ENCODE data around the gene BARD1. TPM values are rescaled to one million over a fixed set of nuclear protein-coding genes. Genes with fewer than 3 reads are reported as not detected.

BARD1 gene
- total RNA-seq, 1 experiment from 2014 or later, result 39.6 TPM

DNA sequence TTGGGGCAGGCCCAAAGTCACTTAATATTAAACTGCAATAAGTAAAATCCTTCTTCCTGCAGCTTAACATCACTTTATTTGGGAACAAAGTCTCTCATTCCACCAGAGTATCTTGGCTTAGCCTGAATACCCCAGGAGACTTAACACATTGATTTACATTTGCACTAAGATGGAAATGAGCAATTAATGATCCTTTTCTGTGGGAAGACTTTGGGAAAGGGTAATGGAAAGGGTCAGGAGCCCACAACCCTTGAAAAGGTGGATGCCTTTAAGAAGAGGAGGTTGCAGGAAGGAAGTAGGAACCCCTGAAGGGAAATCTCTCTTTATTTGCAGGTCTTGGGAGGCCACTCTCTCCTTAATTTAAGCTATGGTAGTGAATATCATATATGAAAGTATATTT lies 28.0 kb upstream of the BARD1 start:
- Mint-ChIP-seq H3K27ac (peak overlapping the region; percentile 72), H3K4me1 (peaks cover 37% of the 10 kb centered on the region), H3K36me3 (peaks cover 26% of the 10 kb centered on the region), H3K9me3 (peaks cover 22% of the 10 kb centered on the region; the same call in 1 of the 2 replicates), H3K27me3 (ENCODE audit: low read depth) (no peaks in the 10 kb centered on the region; the same call in 1 of the 2 replicates), H3K4me3 (no peak overlapping the region)
- POLR2A ChIA-PET, result no interaction called here
- ATAC-seq (peak; percentile 98), DNase-seq (ENCODE audit: low spot score) (no peak)
- CTCF ChIA-PET, result no interaction called here
- TF ChIP-seq OVOL2 (CRISPR knock-in tag; IDR thresholded peaks at IDR 0.05; ENCODE audit: borderline replicate concordance) (no peak), TEAD1 (CRISPR knock-in tag; IDR thresholded peaks at IDR 0.05) (0 out of 2 replicates have a peak, but pooled peaks have one; percentile 56), ETV6 (CRISPR knock-in tag; IDR thresholded peaks at IDR 0.05) (0 out of 2 replicates have a peak, but pooled peaks have one; percentile 57), HMGA2 (CRISPR knock-in tag; IDR thresholded peaks at IDR 0.05) (no peak), ZNF232 (CRISPR knock-in tag; IDR thresholded peaks at IDR 0.05) (no peak)
- TF ChIP-seq, protein P1, sequence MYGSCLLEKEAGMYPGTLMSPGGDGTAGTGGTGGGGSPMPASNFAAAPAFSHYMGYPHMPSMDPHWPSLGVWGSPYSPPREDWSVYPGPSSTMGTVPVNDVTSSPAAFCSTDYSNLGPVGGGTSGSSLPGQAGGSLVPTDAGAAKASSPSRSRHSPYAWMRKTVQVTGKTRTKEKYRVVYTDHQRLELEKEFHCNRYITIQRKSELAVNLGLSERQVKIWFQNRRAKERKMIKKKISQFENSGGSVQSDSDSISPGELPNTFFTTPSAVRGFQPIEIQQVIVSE (CRISPR knock-in tag; IDR thresholded peaks at IDR 0.05; ENCODE audit: borderline replicate concordance), result no peak

DNA sequence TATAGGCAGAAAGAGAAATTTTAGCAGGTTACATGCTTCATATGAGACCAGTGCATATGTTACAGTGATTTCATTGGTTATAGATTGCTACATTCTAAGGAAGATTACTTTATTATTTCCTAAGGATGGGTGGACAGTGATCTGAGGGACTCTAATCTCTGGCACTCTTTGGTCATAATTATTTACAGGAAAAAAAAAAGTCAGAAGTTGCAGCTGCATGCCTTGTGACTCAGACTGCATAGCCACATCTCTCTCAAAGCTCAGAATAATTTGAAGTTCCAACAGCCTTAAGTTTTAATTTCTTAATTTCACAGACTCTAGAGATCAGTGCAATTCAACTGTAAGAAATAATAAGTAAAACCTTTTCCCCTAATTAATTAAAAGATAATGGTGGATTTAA lies 27.1 kb upstream of the BARD1 start:
- no peak overlapping the region for H3K27ac Mint-ChIP-seq
- H3K27me3 Mint-ChIP-seq (ENCODE audit: low read depth), result no peaks in the 10 kb centered on the region; the same call in 1 of the 2 replicates
- CTCF ChIA-PET, result no interaction called here
- peaks cover 22% of the 10 kb centered on the region; the same call in 1 of the 2 replicates for H3K9me3 Mint-ChIP-seq
- no peak overlapping the region for H3K4me3 Mint-ChIP-seq
- POLR2A ChIA-PET, result no interaction called here
- no peak for ATAC-seq
- TF ChIP-seq, protein P2, sequence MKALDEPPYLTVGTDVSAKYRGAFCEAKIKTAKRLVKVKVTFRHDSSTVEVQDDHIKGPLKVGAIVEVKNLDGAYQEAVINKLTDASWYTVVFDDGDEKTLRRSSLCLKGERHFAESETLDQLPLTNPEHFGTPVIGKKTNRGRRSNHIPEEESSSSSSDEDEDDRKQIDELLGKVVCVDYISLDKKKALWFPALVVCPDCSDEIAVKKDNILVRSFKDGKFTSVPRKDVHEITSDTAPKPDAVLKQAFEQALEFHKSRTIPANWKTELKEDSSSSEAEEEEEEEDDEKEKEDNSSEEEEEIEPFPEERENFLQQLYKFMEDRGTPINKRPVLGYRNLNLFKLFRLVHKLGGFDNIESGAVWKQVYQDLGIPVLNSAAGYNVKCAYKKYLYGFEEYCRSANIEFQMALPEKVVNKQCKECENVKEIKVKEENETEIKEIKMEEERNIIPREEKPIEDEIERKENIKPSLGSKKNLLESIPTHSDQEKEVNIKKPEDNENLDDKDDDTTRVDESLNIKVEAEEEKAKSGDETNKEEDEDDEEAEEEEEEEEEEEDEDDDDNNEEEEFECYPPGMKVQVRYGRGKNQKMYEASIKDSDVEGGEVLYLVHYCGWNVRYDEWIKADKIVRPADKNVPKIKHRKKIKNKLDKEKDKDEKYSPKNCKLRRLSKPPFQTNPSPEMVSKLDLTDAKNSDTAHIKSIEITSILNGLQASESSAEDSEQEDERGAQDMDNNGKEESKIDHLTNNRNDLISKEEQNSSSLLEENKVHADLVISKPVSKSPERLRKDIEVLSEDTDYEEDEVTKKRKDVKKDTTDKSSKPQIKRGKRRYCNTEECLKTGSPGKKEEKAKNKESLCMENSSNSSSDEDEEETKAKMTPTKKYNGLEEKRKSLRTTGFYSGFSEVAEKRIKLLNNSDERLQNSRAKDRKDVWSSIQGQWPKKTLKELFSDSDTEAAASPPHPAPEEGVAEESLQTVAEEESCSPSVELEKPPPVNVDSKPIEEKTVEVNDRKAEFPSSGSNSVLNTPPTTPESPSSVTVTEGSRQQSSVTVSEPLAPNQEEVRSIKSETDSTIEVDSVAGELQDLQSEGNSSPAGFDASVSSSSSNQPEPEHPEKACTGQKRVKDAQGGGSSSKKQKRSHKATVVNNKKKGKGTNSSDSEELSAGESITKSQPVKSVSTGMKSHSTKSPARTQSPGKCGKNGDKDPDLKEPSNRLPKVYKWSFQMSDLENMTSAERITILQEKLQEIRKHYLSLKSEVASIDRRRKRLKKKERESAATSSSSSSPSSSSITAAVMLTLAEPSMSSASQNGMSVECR (CRISPR knock-in tag; IDR thresholded peaks at IDR 0.05; ENCODE audit: borderline replicate concordance), result no peak
- TF ChIP-seq E2F1 (CRISPR knock-in tag; IDR thresholded peaks at IDR 0.05) (no peak), ETV6 (CRISPR knock-in tag; IDR thresholded peaks at IDR 0.05) (no peak), MYBL2 (CRISPR knock-in tag; IDR thresholded peaks at IDR 0.05) (no peak), SOX15 (CRISPR knock-in tag; IDR thresholded peaks at IDR 0.05) (no peak), ZNF416 (CRISPR knock-in tag; IDR thresholded peaks at IDR 0.05) (no peak), PRRX2 (CRISPR knock-in tag; IDR thresholded peaks at IDR 0.05) (no peak)
- peaks cover 37% of the 10 kb centered on the region for H3K4me1 Mint-ChIP-seq
- peaks cover 26% of the 10 kb centered on the region for H3K36me3 Mint-ChIP-seq
- no peak for DNase-seq (ENCODE audit: low spot score)

DNA sequence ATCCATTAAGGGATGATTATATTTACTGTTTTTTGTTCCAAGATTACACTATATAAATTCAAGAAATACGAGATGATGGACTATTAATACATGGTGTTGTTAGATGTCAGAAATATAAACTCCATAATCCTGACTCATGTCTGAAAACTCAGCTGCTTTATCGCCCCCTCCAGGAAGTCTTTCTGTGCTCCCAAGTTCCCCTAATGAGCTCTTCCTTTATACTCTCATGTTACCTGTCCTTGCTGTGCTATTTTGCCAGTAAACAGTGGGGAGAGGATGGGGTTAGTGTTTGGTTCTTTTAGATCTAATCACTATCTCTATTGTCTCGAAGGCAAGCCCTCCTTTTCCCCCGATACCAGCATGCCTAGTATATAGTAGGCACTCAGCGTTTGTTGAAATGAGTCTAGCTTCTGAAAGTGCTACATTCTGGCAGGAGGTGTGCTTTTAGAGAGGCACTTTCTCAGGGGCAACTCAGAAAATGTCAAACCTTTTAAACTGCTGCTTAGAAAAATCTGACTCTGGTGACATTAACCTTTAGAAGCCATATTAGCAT lies 21.4 kb upstream of the BARD1 start:
- Mint-ChIP-seq H3K27me3 (ENCODE audit: low read depth) (no peaks in the 10 kb centered on the region; the same call in 1 of the 2 replicates), H3K4me3 (no peak overlapping the region), H3K27ac (0 out of 2 replicates have a peak overlapping the region, but pooled peaks have one; percentile 51), H3K9me3 (no peaks in the 10 kb centered on the region), H3K36me3 (0 out of 2 replicates have a peak, but pooled peaks cover 3% of the 10 kb centered on the region), H3K4me1 (peaks cover 12% of the 10 kb centered on the region)
- ATAC-seq (peak; percentile 99), DNase-seq (ENCODE audit: low spot score) (no peak)
- ChIA-PET CTCF (interaction anchor here (0.6 to 2.0 kb wide), 16 partner anchors 8 to 998 kb away, joined by 3 to 21 read pairs (median 4); partner anchors contain the start of genes BARD1 and VWC2L), POLR2A (interaction anchor here (1.1 kb wide), 1 partner anchor 21 kb away, joined by 3 read pairs; the partner anchor contains the start of gene BARD1)
- TF ChIP-seq CREM (CRISPR knock-in tag; IDR thresholded peaks at IDR 0.05) (no peak), TCF7 (CRISPR knock-in tag; IDR thresholded peaks at IDR 0.05; ENCODE audit: low read depth) (no peak), ERG (CRISPR knock-in tag; IDR thresholded peaks at IDR 0.05) (no peak), AFF4 (CRISPR knock-in tag; IDR thresholded peaks at IDR 0.05; ENCODE audit: borderline replicate concordance) (no peak), TEAD4 (CRISPR knock-in tag; IDR thresholded peaks at IDR 0.05) (no peak), GRHL2 (CRISPR knock-in tag; IDR thresholded peaks at IDR 0.05; ENCODE audit: insufficient replicate concordance, severe bottlenecking) (no peak), IRF1 (CRISPR knock-in tag; IDR thresholded peaks at IDR 0.05) (no peak), RORB (CRISPR knock-in tag; IDR thresholded peaks at IDR 0.05) (no peak)

Measured in WTC11 (cell line).